ENCODE results near the gene NEO1.

Gene NEO1

GRCh38 chr15:73326157-73326556 lies 273.9 kb downstream of the NEO1 start:
- no peak for DNase-seq (ENCODE audit: low read depth)
- no peak overlapping the region for H3K4me3 ChIP-seq (replicated peaks; ENCODE audit: low read depth, low read length)
- TF ChIP-seq CTCF (IDR thresholded peaks at IDR 0.05; ENCODE audit: low read length, missing control alignments), result no peak

GRCh38 chr15:73328149-73328820 lies 276.0 kb downstream of the NEO1 start:
- no peak for DNase-seq (ENCODE audit: low read depth)
- no peak for TF ChIP-seq CTCF (IDR thresholded peaks at IDR 0.05; ENCODE audit: low read length, missing control alignments)
- H3K4me3 ChIP-seq (replicated peaks; ENCODE audit: low read depth, low read length), result no peak overlapping the region

- no peak for TF ChIP-seq CTCF (IDR thresholded peaks at IDR 0.05; ENCODE audit: low read length, missing control alignments)
- DNase-seq (ENCODE audit: low read depth), result no peak
- no peak overlapping the region for H3K4me3 ChIP-seq (replicated peaks; ENCODE audit: low read depth, low read length)
Measured at GRCh38 chr15:73328981-73329380, 276.7 kb downstream of the NEO1 start.

- no peak for TF ChIP-seq CTCF (IDR thresholded peaks at IDR 0.05; ENCODE audit: low read length, missing control alignments)
- no peak for DNase-seq (ENCODE audit: low read depth)
Measured at GRCh38 chr15:73329501-73330200, 277.4 kb downstream of the NEO1 start.

GRCh38 chr15:73330206-73331051 lies 278.2 kb downstream of the NEO1 start:
- H3K4me3 ChIP-seq (replicated peaks; ENCODE audit: low read depth, low read length), result no peak overlapping the region
- no peak for DNase-seq (ENCODE audit: low read depth)
- TF ChIP-seq CTCF (IDR thresholded peaks at IDR 0.05; ENCODE audit: low read length, missing control alignments), result no peak

More at GRCh38 chr15:73329501-73330200, 277.4 kb downstream of the NEO1 start:
- no peak overlapping the region for H3K4me3 ChIP-seq (replicated peaks; ENCODE audit: low read depth, low read length)

- TF ChIP-seq CTCF (IDR thresholded peaks at IDR 0.05; ENCODE audit: low read length, missing control alignments), result no peak
- no peak for DNase-seq (ENCODE audit: low read depth)
- H3K4me3 ChIP-seq (replicated peaks; ENCODE audit: low read depth, low read length), result no peak overlapping the region
Measured at GRCh38 chr15:73331501-73331900, 279.2 kb downstream of the NEO1 start.

Data from fibroblast of pulmonary artery (primary cell).